ENCODE measurements around the gene CUZD1.

Gene CUZD1

DNA sequence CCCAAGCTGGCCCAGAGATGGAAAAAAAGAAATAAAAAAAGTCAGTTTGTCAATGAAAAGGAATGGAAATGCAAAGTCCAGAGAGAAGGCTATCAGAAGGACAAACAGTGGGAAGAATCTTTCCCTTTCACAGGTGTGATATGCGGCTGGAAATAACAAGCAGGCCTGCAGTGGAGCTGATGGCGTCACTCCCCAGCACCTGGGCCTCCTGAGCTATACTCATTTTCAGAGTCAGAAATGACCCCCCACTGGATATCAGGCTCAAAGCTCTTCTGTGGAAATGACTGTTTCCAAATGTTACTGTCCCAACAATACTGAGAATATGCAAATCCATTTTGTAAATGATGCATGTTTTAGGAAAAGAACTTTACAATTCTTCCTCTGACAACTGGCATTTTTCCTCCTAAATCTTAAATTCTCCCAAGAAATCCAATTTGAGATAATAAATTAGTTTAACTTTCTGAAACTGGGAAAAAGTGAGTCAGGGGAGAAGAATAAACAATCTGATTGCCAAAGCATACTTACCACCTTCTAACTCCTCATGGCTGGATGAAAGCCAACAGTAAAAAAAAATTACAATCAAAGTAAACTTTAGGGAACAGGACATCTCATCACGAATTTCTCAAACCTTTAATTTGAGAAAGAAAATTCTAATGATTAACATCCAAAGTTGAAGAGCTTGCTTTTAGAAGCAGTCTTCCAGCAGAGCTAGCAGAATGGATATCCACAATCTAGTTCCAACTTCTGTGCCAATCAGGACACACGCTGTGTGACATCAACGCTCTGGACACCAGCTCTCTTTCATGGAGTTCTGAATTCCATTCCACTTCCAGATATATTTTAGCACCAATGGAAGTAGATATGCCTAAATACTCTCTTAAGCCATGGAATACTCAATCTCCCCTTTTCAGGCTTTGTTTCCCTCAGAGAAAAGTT, 5.3 kb upstream of the CUZD1 start:
- Histone ChIP-seq H3K36me3 (ENCODE audit: insufficient read depth, low read length) (no peaks in the 10 kb centered on the region; the same call in 1 of the 2 replicates), H3K4me3 (no peak overlapping the region), H3K9me3 (ENCODE audit: low read depth, low read length) (no peaks in the 10 kb centered on the region), H3K9ac (ENCODE audit: insufficient read length) (no peak overlapping the region), H3K27ac (no peak overlapping the region)
- DNase-seq (ENCODE audit: low read depth, low spot score) = no peak
- no peak for TF ChIP-seq EZH2 (IDR thresholded peaks at IDR 0.05)

DNA sequence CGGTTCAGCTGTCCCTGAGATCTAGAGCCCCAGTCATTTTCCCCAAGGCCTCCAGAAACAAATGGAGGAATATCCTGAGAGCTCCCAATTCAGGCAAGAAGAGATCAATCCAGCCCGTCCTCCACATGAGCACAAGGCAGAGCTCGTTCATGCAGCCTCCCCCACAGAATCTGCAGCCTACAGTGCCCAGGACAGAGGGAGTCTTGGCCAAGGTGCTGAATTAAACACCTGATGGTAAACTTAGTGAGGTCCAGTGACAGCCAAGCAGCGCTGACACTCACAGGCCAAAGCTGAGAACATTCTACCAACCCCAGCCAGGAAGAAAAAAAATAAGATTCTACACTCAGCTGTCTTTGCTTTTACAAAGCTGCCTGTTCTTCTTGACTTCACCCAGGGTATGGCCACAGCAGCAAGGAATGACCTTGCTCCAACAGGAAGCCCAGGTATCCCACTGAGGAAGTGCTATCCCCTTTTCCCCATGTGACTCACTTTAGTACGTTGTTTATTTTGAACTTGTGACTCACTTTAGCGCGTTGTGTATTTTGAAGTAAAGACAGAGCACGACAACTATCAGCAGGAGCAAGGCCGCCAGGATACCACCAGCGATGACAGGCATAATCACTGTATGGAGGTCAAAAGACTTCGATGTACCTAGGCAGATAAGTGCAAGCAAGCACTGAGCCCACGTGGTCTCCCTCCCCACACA, 4.4 kb upstream of the CUZD1 start:
- no peaks in the 10 kb centered on the region for H3K9me3 ChIP-seq (ENCODE audit: low read depth, low read length)
- no peaks in the 10 kb centered on the region; the same call in 1 of the 2 replicates for H3K36me3 ChIP-seq (ENCODE audit: insufficient read depth, low read length)
- no peak overlapping the region for H3K27ac ChIP-seq
- TF ChIP-seq POLR2AphosphoS5 (IDR thresholded peaks at IDR 0.05; ENCODE audit: borderline replicate concordance, low read depth, low read length) (no peak), FOXP2 (optimal IDR thresholded peaks at IDR 0.05; ENCODE audit: control extremely low read depth, extremely low read length, insufficient read depth) (no peak), EZH2 (IDR thresholded peaks at IDR 0.05) (no peak)
- no peak for DNase-seq (ENCODE audit: low read depth, low spot score)
- H3K9ac ChIP-seq (ENCODE audit: insufficient read length) = no peak overlapping the region
- no peak overlapping the region for H3K4me3 ChIP-seq

DNA sequence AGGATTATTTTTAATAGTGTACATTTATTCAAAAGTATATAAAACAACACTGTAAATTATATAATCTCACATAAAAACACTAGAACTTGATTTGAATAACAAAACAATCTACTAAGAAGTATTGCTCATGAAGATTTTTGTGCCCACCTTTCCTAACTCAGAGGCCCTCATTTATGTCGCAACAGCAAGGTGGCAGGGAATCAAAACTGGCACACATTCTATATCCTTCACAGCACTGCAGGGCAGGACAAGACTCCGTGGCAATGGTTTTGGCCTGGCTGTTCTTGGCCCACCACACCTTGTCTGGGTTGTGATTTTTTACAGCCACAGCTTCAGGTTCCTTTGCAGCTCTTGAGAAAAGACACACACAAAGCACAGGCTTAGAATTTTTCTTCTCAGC, 3.4 kb upstream of the CUZD1 start:
- DNase-seq (ENCODE audit: low read depth, low spot score) = no peak
- Histone ChIP-seq H3K9me3 (ENCODE audit: low read depth, low read length) (no peaks in the 10 kb centered on the region), H3K9ac (ENCODE audit: insufficient read length) (no peak overlapping the region), H3K27ac (no peak overlapping the region), H3K4me3 (no peak overlapping the region), H3K36me3 (ENCODE audit: insufficient read depth, low read length) (no peaks in the 10 kb centered on the region; the same call in 1 of the 2 replicates)
- TF ChIP-seq FOXP2 (optimal IDR thresholded peaks at IDR 0.05; ENCODE audit: control extremely low read depth, extremely low read length, insufficient read depth) = no peak
- TF ChIP-seq POLR2AphosphoS5 (IDR thresholded peaks at IDR 0.05; ENCODE audit: borderline replicate concordance, low read depth, low read length) = no peak
- TF ChIP-seq EZH2 (IDR thresholded peaks at IDR 0.05) = no peak

DNA sequence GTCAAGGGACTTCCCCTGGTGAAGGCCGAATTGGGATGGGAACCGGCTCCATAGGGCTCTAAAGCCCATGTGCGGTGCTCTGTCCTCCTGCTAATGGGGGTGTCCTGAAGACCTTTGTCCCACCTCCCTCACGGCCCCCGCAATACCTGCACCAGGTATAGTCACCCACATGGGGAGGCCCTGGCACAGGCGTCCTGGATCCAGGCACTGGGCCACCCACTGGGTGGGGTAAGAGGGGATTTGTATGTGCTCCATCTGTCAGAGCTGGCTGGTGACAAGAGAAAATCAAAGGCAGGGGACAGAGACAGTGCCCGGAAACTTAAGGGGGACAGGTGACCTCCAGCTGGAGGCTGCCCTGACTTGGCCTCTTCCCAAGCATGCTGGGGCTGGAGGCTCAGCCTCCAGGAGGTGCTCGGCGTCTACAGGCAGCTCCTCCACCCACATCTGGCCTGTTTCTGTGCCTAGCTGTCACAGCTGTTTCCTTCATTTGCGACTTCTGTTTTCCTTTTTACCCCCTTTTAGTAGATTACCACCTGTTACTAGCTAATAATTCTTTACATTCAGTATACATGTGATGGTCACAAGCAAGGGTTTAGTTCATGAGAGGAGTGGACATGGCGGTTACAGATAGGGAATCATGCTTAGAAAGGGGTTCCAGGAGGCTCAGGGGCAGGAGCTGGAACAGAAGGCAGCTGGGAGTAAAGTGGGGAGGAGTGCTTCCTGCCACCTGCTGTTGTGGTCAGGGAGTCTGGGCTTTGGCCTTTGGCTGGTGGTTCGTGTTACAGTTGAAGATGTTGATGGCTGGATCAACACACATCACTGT, 2.3 kb upstream of the CUZD1 start:
- H3K4me3 ChIP-seq = no peak overlapping the region
- TF ChIP-seq FOXP2 (optimal IDR thresholded peaks at IDR 0.05; ENCODE audit: control extremely low read depth, extremely low read length, insufficient read depth) = no peak
- TF ChIP-seq EZH2 (IDR thresholded peaks at IDR 0.05) = no peak
- no peak for TF ChIP-seq POLR2AphosphoS5 (IDR thresholded peaks at IDR 0.05; ENCODE audit: borderline replicate concordance, low read depth, low read length)
- no peak for DNase-seq (ENCODE audit: low read depth, low spot score)
- no peak overlapping the region for H3K27ac ChIP-seq
- H3K36me3 ChIP-seq (ENCODE audit: insufficient read depth, low read length) = no peaks in the 10 kb centered on the region; the same call in 1 of the 2 replicates
- no peaks in the 10 kb centered on the region for H3K9me3 ChIP-seq (ENCODE audit: low read depth, low read length)
- H3K9ac ChIP-seq (ENCODE audit: insufficient read length) = no peak overlapping the region

GRCh38 chr10:122844146-122844545, 1.5 kb downstream of the CUZD1 start:
- H3K36me3 ChIP-seq (ENCODE audit: insufficient read depth, low read length) = no peaks in the 10 kb centered on the region; the same call in 1 of the 2 replicates
- TF ChIP-seq FOXP2 (optimal IDR thresholded peaks at IDR 0.05; ENCODE audit: control extremely low read depth, extremely low read length, insufficient read depth) = no peak
- no peak for TF ChIP-seq EZH2 (IDR thresholded peaks at IDR 0.05)
- no peak for TF ChIP-seq POLR2AphosphoS5 (IDR thresholded peaks at IDR 0.05; ENCODE audit: borderline replicate concordance, low read depth, low read length)
- H3K27ac ChIP-seq = no peak overlapping the region

DNA sequence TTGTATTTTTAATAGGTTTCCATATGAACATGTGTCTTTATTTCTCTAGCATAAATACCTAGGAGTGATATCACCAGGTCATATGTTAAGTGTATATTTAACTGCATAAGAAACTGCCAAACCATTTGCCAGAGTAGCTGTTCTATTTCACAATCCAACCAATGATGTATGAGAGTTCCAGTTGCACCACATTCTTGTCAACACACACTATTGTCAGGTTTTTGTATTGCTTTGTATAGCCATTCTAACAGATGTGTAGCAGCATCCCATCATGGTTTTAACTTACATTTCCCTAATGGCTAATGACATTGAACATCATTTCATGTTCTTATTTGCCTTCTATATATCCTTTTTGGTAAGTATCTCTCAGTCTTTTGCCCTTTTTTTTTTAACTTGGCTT, 4.1 kb downstream of the CUZD1 start:
- no peak for DNase-seq (ENCODE audit: low read depth, low spot score)
- Histone ChIP-seq H3K27ac (no peak overlapping the region), H3K9me3 (ENCODE audit: low read depth, low read length) (no peaks in the 10 kb centered on the region), H3K36me3 (ENCODE audit: insufficient read depth, low read length) (no peaks in the 10 kb centered on the region; the same call in 1 of the 2 replicates), H3K4me3 (no peak overlapping the region), H3K9ac (ENCODE audit: insufficient read length) (no peak overlapping the region)
- no peak for TF ChIP-seq FOXP2 (optimal IDR thresholded peaks at IDR 0.05; ENCODE audit: control extremely low read depth, extremely low read length, insufficient read depth)
- TF ChIP-seq EZH2 (IDR thresholded peaks at IDR 0.05) = no peak
- no peak for TF ChIP-seq POLR2AphosphoS5 (IDR thresholded peaks at IDR 0.05; ENCODE audit: borderline replicate concordance, low read depth, low read length)

More at GRCh38 chr10:122844146-122844545, 1.5 kb downstream of the CUZD1 start:
- Histone ChIP-seq H3K9ac (ENCODE audit: insufficient read length) (no peak overlapping the region), H3K4me3 (no peak overlapping the region), H3K9me3 (ENCODE audit: low read depth, low read length) (no peaks in the 10 kb centered on the region)
- DNase-seq (ENCODE audit: low read depth, low spot score) = no peak

GRCh38 chr10:122839505-122839904, 6.2 kb downstream of the CUZD1 start:
- no peak for DNase-seq (ENCODE audit: low read depth, low spot score)
- Histone ChIP-seq H3K9ac (ENCODE audit: insufficient read length) (no peak overlapping the region), H3K27ac (no peak overlapping the region), H3K4me3 (no peak overlapping the region), H3K36me3 (ENCODE audit: insufficient read depth, low read length) (no peaks in the 10 kb centered on the region; the same call in 1 of the 2 replicates), H3K9me3 (ENCODE audit: low read depth, low read length) (no peaks in the 10 kb centered on the region)
- no peak for TF ChIP-seq POLR2AphosphoS5 (IDR thresholded peaks at IDR 0.05; ENCODE audit: borderline replicate concordance, low read depth, low read length)
- TF ChIP-seq FOXP2 (optimal IDR thresholded peaks at IDR 0.05; ENCODE audit: control extremely low read depth, extremely low read length, insufficient read depth) = no peak
- no peak for TF ChIP-seq EZH2 (IDR thresholded peaks at IDR 0.05)

DNA sequence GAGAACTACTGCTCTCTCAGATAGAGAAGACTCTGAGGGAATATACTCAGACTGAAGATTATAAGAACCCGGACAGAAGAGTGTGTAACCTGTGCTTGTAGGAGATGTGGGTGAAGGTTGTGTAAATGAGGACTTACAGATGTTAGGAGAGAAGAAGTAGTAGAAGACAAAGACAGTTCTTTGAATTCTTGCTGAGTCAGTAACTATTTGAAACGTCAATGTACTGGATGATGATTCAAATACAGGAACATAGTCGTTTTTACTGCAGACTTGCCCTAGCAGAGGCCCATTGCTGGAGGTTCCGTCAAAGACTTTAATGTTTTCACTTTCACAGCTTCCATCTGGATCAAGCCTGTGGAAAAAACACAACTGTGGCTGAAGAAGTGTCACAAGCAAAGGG, 6.8 kb downstream of the CUZD1 start:
- H3K9me3 ChIP-seq (ENCODE audit: low read depth, low read length) = no peaks in the 10 kb centered on the region
- no peak overlapping the region for H3K9ac ChIP-seq (ENCODE audit: insufficient read length)
- TF ChIP-seq POLR2AphosphoS5 (IDR thresholded peaks at IDR 0.05; ENCODE audit: borderline replicate concordance, low read depth, low read length) (no peak), EZH2 (IDR thresholded peaks at IDR 0.05) (no peak)
- no peak overlapping the region for H3K27ac ChIP-seq
- no peaks in the 10 kb centered on the region; the same call in 1 of the 2 replicates for H3K36me3 ChIP-seq (ENCODE audit: insufficient read depth, low read length)
- H3K4me3 ChIP-seq = no peak overlapping the region
- no peak for DNase-seq (ENCODE audit: low read depth, low spot score)

All from SK-N-MC (cell line).